Activated B cell treated with CpG ODN at 0.5 μM for 24 hours (primary cell): Measurements from ENCODE around the gene C5orf34. TPM values are rescaled to one million over a fixed set of nuclear protein-coding genes. Genes with fewer than 3 reads are reported as not detected.
"Not testable (repeated sequence)": the region's sequence is repeated elsewhere in the genome, so short reads cannot be mapped to it uniquely, and the experiment has no call there.

Experiments used
- ATAC-seq: fragments of 200-7000 bp; cut with Tn5 transposase; one replicate; pipeline ENCODE4 v1.10.0; 2021; ENCODE audit warnings: low read depth, mild to moderate bottlenecking, moderate library complexity
- CTCF ChIA-PET: fragments of 350-600 bp; sonication (Branson Sonifier 250); formaldehyde crosslinking; loops from one replicate; lab custom pipeline; 2021; ENCODE audit warnings: antibody characterized with exemption; lab: Charles Lee
- POLR2A ChIA-PET: fragments of 350-600 bp; sonication (Branson Sonifier 250); formaldehyde crosslinking; loops from one replicate; lab custom pipeline; 2021; ENCODE audit warnings: antibody characterized with exemption; lab: Charles Lee
- DNase-seq: peaks from one replicate; pipeline ENCODE4 v3.0.0; 2022
- H3K27ac Mint-ChIP-seq: one replicate; pipeline ENCODE4 v1.8.0; 2020; ENCODE audit warnings: mixed read lengths
- H3K27me3 Mint-ChIP-seq: one replicate; pipeline ENCODE4 v1.8.0; 2021; ENCODE audit warnings: mixed read lengths
- H3K36me3 Mint-ChIP-seq: one replicate; pipeline ENCODE4 v1.8.0; 2021; ENCODE audit warnings: low read depth, mixed read lengths
- H3K4me1 Mint-ChIP-seq: one replicate; pipeline ENCODE4 v1.8.0; 2021; ENCODE audit warnings: mixed read lengths
- H3K4me3 Mint-ChIP-seq: one replicate; pipeline ENCODE4 v1.8.0; 2020; ENCODE audit warnings: mild to moderate bottlenecking, mixed read lengths
- H3K9me3 Mint-ChIP-seq: one replicate; pipeline ENCODE4 v1.8.0; 2020; ENCODE audit warnings: mixed read lengths
- intact Hi-C: fragments of 100-400 bp; cut with micrococcal nuclease; formaldehyde crosslinking; loops from one replicate; pipeline ENCODE4 v1.15.1; 2024
- total RNA-seq: library from RNA; stranded (reverse); gene quantifications from 2 replicates; pipeline ENCODE4 v1.2.3, GENCODE V29; 2022
- TF ChIP-seq, protein P1 (sequence below): fragments of 200-600 bp; IDR thresholded peaks from one replicate; pipeline ENCODE4 v1.8.0; 2022; ENCODE audit warnings: antibody characterized with exemption, mild to moderate bottlenecking

C5orf34 gene
- total RNA-seq, 1 donor from 2014 or later, result 4.7 TPM

DNA sequence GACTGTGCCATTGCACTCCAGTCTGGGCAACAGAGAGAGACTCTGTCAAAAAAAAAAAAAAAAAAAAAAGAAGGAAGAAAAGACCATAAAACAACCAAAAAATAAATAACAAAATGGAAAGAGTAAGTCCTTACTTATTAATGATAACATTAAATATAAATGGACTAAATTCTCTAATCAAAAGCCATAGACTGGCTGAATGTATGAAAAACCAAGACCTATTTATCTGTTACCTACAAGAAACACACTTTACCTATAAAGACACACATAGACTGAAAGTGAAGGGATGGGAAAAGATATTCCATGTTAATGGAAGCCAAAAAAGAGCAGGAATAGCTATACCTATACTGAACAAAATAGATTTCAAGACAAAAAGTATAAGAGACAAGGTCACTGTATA, 47.8 kb downstream of the C5orf34 start:
- TF ChIP-seq, protein P1, sequence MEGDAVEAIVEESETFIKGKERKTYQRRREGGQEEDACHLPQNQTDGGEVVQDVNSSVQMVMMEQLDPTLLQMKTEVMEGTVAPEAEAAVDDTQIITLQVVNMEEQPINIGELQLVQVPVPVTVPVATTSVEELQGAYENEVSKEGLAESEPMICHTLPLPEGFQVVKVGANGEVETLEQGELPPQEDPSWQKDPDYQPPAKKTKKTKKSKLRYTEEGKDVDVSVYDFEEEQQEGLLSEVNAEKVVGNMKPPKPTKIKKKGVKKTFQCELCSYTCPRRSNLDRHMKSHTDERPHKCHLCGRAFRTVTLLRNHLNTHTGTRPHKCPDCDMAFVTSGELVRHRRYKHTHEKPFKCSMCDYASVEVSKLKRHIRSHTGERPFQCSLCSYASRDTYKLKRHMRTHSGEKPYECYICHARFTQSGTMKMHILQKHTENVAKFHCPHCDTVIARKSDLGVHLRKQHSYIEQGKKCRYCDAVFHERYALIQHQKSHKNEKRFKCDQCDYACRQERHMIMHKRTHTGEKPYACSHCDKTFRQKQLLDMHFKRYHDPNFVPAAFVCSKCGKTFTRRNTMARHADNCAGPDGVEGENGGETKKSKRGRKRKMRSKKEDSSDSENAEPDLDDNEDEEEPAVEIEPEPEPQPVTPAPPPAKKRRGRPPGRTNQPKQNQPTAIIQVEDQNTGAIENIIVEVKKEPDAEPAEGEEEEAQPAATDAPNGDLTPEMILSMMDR, result no peak
- intact Hi-C loops, result no loop called here
- Mint-ChIP-seq H3K36me3 (peaks cover 54% of the 10 kb centered on the region), H3K9me3 (peaks cover 16% of the 10 kb centered on the region), H3K27ac (no peak overlapping the region), H3K4me1 (peaks cover 6% of the 10 kb centered on the region), H3K4me3 (no peak overlapping the region), H3K27me3 (no peaks in the 10 kb centered on the region)
- CTCF ChIA-PET, result no interaction called here
- DNase-seq (no peak), ATAC-seq (no peak)
- POLR2A ChIA-PET, result no interaction called here

DNA sequence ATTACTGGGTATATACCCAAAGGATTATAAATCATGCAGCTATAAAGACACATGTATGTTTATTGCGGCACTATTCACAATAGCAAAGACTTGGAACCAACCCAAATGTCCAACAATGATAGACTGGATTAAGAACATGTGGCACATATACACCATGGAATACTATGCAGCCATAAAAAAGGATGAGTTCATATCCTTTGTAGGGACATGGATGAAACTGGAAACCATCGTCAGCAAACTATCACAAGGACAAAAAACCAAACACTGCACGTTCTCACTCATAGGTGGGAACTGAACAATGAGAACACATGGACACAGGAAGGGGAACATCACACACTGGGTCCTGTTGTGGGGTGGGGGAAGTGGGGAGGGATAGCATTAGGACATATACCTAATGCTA, 49.5 kb downstream of the C5orf34 start:
- H3K27ac Mint-ChIP-seq, H3K4me1 Mint-ChIP-seq, DNase-seq, CTCF ChIA-PET, H3K27me3 Mint-ChIP-seq, H3K4me3 Mint-ChIP-seq, ATAC-seq, POLR2A ChIA-PET: not testable (repeated sequence)
- intact Hi-C loops, result loop anchor here (1.0 kb wide), 1 partner anchor 40 kb away; no protein-coding TSS in a partner anchor
- H3K36me3 Mint-ChIP-seq, result peaks cover 49% of the 10 kb centered on the region
- peaks cover 16% of the 10 kb centered on the region for H3K9me3 Mint-ChIP-seq

DNA sequence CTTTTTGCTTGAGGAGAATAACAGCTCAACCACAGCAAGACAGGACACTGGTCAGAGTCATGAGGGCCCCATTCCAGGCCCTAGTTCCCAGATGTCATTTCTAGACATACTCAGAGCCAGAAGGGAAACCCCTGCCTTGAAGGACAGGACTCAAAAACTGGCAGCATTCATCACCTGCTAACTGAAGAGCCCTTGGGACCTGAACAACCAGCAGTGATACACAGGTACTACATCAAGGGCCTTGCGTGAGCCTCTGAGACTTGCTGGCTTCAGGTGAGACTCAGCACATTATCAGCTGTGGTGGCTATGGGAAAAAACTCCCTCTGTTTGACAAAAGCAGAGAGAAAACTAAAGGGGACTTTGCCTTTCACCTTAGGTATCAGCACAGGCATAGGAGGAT, 53.9 kb downstream of the C5orf34 start:
- no peak overlapping the region for H3K4me3 Mint-ChIP-seq
- intact Hi-C loops, result no loop called here
- peaks cover 13% of the 10 kb centered on the region for H3K9me3 Mint-ChIP-seq
- H3K4me1 Mint-ChIP-seq, result no peaks in the 10 kb centered on the region
- H3K36me3 Mint-ChIP-seq, result peaks cover 39% of the 10 kb centered on the region
- no peak overlapping the region for H3K27ac Mint-ChIP-seq
- no peaks in the 10 kb centered on the region for H3K27me3 Mint-ChIP-seq
- TF ChIP-seq, protein P1, result no peak
- ChIA-PET CTCF (no interaction called here), POLR2A (no interaction called here)
- no peak for DNase-seq
- ATAC-seq, result no peak

DNA sequence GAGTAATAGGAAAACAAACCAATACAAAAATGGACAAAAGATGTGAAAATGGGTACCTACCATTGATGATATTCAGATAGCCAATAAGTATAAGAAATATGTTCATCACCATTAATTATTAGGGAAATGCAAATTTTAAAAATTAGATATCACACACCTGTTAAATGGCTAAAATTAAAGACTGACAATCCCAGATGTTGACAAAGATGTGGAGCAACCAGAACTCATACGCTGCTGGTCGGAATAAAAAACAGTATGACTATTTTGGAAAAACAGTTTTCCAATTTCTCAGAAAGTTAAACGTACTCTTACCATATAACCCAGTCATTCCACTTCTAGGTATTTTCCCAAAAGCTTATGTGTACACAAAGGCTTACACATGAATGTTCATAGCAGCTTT, 58.4 kb downstream of the C5orf34 start:
- no peak for ATAC-seq
- H3K4me1 Mint-ChIP-seq, result no peaks in the 10 kb centered on the region
- DNase-seq, result no peak
- ChIA-PET POLR2A (no interaction called here), CTCF (no interaction called here)
- no peaks in the 10 kb centered on the region for H3K27me3 Mint-ChIP-seq
- H3K36me3 Mint-ChIP-seq, result peaks cover 54% of the 10 kb centered on the region
- TF ChIP-seq, protein P1, result no peak
- H3K4me3 Mint-ChIP-seq, result no peak overlapping the region
- peaks cover 11% of the 10 kb centered on the region for H3K9me3 Mint-ChIP-seq
- H3K27ac Mint-ChIP-seq, result no peak overlapping the region
- intact Hi-C loops, result no loop called here

DNA sequence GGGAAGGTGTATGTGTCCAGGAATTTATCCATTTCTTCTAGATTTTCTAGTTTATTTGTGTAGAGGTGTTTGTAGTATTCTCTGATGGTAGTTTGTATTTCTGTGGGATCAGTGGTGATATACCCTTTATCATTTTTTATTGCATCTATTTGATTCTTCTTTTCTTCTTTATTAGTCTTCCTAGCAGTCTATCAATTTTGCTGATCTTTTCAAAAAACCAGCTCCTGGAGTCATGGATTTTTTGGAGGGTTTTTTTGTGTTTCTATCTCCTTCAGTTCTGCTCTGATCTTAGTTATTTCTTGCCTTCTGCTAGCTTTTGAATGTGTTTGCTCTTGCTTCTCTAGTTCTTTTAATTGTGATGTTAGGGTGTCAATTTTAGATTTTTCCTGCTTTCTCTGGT, 73.4 kb downstream of the C5orf34 start:
- CTCF ChIA-PET, POLR2A ChIA-PET, DNase-seq, H3K27me3 Mint-ChIP-seq, H3K4me1 Mint-ChIP-seq, intact Hi-C loops, H3K4me3 Mint-ChIP-seq, ATAC-seq, H3K27ac Mint-ChIP-seq: not testable (repeated sequence)
- peaks cover 19% of the 10 kb centered on the region for H3K9me3 Mint-ChIP-seq
- peaks cover 29% of the 10 kb centered on the region for H3K36me3 Mint-ChIP-seq

DNA sequence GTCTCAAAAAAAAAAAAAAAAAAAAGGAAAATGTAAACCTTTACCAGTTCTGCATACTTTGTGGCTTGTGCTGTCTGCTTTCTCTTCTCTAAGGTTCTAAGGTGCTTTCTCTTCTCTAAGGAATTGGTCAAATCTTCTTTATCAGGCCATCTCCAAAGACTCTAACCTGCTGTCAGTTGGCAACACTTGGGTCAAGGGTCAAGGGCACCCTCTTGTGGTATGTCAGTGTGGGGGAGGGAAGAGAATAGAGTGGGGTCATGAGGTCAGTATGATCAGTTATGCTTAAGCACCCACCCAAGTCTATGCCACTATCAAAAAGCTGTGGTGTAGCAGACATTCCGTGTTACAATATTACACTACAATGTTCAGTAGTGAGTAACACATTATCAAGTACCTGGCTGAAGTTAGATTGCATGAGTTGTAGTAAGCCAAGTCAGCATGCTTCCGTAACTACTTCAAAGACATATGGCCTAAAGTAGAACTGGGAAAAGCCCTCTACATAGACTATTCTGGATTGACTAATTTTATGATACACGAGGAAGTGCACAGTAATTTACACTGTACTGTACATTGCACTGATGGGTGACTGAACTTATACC, 77.8 kb downstream of the C5orf34 start:
- POLR2A ChIA-PET, result no interaction called here
- TF ChIP-seq, protein P1, result no peak
- no peaks in the 10 kb centered on the region for H3K27me3 Mint-ChIP-seq
- CTCF ChIA-PET, result no interaction called here
- no peaks in the 10 kb centered on the region for H3K36me3 Mint-ChIP-seq
- H3K27ac Mint-ChIP-seq, result no peak overlapping the region
- DNase-seq (no peak), ATAC-seq (no peak)
- peaks cover 6% of the 10 kb centered on the region for H3K4me1 Mint-ChIP-seq
- H3K9me3 Mint-ChIP-seq, result peaks cover 11% of the 10 kb centered on the region
- intact Hi-C loops, result no loop called here
- no peak overlapping the region for H3K4me3 Mint-ChIP-seq

Other genes with a start within 250 kb of the C5orf34 start
- gene HMGCS1, start 201.7 kb downstream of the C5orf34 start, total RNA-seq, result 133 and 160 TPM in 2 replicates
- 10.7 and 11.6 TPM in 2 replicates for gene CCL28, start 102.8 kb downstream of the C5orf34 start, total RNA-seq
- gene TMEM267, start 31.3 kb downstream of the C5orf34 start, total RNA-seq, result 15.2 and 16.3 TPM in 2 replicates
- 35.1 and 38.3 TPM in 2 replicates for gene PAIP1, start 41.9 kb upstream of the C5orf34 start, total RNA-seq
- gene NNT, start 88.0 kb upstream of the C5orf34 start, total RNA-seq, result 59.0 and 63.0 TPM in 2 replicates